NCI-H2029 treated with DMSO at 0.1 percent for 48 hours (cell line): ENCODE data around the gene RABL2A.
"Not testable (repeated sequence)": the region's sequence is repeated elsewhere in the genome, so short reads cannot be mapped to it uniquely, and the experiment has no call there.

ENCODE experiments used
- DNase-seq: peaks from one replicate; lab custom pipeline; 2025; lab: John Stamatoyannopoulos, UW

The RABL2A gene

DNA sequence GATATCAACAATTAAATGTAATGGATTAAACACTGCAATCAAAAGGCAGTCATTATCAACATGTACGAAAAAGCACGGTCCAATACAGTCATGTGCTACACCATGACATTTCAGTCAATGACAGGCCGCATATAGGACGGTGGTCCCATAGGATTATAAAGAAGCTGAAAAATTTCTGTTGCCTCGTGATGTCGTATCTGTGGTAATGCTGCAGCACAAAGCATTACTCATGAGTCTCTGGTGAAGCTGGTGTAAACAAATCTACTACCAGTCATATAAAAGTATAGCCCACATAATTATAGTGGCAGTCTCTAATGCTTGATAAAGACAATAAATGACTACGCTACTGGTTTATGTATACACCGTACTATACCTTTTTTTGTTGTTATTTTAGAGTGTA lies 58.4 kb downstream of the RABL2A start:
- no peak for DNase-seq

DNA sequence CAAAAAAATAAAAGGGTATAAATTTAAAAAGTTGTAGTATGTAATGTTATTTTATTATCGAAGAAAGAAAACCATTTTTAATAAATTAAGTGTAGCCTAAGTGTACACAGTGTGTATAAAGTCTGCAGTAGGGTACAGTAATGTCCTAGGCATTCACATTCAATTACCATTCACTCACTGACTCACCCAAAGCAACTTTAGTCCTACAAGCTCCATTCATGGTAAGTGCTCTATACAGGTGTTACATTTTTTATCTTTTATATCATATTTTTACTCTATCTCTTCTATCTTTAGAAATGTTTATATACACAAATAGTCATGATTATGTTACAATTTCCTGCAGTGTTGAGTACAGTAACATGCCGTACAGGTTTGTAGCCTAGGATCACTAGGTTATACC lies 59.5 kb downstream of the RABL2A start:
- DNase-seq: no peak

DNA sequence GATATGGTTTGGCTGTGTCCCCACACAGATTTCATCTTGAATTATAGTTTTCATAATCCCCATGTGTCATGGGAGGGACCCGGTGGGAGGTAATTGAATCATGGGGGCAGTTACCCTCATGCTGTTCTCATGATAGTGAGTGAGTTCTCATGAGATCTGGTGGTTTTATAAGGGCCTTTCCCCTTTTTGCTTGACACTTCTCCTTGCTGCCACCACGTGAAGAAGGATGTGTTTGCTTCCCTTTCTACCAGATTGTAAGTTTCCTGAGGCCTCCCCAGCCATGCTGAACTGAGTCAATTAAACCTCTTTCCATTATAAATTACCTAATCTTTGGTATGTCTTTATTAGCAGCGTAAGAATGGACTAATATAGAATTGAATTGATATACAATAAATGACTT lies 63.8 kb downstream of the RABL2A start:
- not testable (repeated sequence) for DNase-seq
